Measurements from ENCODE around the gene TLX1.

The TLX1 gene

DNA sequence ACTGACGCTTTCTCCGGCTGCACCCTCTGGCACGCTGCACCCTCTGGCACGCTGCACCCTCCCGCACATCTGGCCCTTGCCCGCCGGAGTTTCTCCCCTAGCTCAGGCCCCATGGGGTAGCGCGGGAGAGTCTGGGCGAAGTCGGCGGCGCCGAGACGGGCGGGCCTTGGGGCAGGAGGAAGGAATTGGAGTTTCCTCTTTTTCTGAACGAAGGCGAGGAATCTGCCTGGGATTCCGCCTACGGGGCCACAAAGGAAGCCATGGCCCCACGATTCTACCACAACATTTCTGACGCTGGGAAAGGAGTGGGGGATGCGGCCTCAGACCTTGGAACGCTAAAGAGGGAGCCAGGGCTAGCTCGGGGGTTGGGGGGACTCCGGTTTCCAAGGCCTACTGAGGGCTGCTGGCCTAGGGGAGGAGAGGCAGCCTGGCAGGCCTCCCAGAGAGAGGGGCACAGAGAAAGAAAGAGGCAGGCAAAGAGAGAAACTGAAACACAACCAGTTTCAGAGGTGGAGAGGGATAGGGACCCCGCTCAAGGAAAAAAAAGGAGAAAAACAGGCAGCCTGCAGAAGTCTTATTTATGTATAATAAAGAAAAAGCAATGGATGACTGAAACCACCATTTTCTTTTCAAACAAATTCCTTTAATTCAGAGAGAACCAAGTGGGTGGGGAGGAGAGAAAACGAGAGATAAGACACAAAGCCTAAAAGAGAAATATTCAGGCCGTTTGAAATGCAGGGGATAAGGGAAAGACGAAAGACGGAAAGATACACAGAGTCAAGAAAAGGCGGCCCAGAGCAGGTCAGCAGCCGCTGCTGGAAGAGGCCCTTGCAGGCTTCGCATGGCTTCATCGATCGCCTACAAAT, 4.3 kb downstream of the TLX1 start:
- no peak for DNase-seq (ENCODE audit: low read depth, low spot score)
- Histone ChIP-seq H3K27ac (no peak overlapping the region), H3K36me3 (ENCODE audit: insufficient read depth, low read length) (no peaks in the 10 kb centered on the region), H3K9me3 (ENCODE audit: low read depth, low read length) (no peaks in the 10 kb centered on the region), H3K4me3 (peak overlapping the region; percentile 53), H3K9ac (ENCODE audit: insufficient read length) (no peak overlapping the region)
- TF ChIP-seq FOXP2 (optimal IDR thresholded peaks at IDR 0.05; ENCODE audit: control extremely low read depth, extremely low read length, insufficient read depth) = no peak
- TF ChIP-seq EZH2 (IDR thresholded peaks at IDR 0.05) = no peak
- TF ChIP-seq POLR2AphosphoS5 (IDR thresholded peaks at IDR 0.05; ENCODE audit: borderline replicate concordance, low read depth, low read length) = no peak

DNA sequence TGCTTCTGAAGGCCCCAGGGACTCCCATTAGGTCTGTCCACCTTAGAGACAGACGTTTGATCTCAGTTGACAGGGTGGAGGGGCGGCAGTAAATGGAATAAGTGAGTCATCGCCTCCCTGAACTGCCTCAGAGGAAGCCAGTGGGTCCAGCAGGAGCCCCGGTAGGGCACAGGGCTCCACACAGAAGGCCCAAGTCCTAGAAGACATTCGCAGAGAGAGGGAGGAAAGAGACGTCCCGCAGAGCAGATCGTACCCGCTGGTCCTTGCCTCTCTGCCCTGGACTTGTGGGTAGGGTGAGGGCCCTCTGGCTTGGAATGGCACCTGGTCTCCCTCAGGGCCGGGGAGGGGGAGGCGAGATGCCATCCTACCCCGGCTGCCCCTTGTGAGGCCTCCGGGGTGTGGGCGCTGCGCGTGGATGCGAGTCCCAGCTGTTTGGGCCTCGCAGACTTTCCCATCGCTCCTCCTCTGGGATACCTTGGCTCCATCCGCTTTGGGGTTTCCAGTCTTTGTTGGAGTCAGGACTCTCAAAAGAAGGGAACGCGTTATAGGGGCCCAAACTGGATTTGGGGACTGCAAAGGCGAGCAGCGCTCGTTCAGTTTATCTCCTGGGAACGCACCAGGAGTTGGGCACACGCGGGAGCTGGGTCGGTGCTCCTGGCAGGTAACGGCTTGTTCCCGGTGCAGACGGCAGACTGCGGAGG, 5.1 kb downstream of the TLX1 start:
- Histone ChIP-seq H3K9me3 (ENCODE audit: low read depth, low read length) (no peaks in the 10 kb centered on the region), H3K27ac (no peak overlapping the region), H3K4me3 (no peak overlapping the region), H3K36me3 (ENCODE audit: insufficient read depth, low read length) (no peaks in the 10 kb centered on the region), H3K9ac (ENCODE audit: insufficient read length) (no peak overlapping the region)
- DNase-seq (ENCODE audit: low read depth, low spot score) = no peak
- TF ChIP-seq POLR2AphosphoS5 (IDR thresholded peaks at IDR 0.05; ENCODE audit: borderline replicate concordance, low read depth, low read length) (no peak), FOXP2 (optimal IDR thresholded peaks at IDR 0.05; ENCODE audit: control extremely low read depth, extremely low read length, insufficient read depth) (no peak), EZH2 (IDR thresholded peaks at IDR 0.05) (no peak)

DNA sequence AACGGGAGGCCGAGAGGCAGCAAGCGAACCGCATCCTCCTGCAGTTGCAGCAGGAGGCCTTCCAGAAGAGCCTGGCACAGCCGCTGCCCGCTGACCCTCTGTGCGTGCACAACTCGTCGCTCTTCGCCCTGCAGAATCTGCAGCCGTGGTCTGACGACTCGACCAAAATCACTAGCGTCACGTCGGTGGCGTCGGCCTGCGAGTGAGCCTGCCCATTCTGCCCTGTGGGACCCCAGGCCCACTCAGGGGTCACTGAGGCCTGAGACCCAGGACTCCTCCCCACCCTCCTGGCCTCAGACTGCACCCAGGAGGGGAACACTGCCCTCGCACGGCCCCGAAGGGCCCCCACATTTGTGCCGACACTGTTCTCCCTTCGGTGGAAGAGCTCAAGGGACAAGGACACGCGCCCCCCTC, 5.6 kb downstream of the TLX1 start:
- Histone ChIP-seq H3K36me3 (ENCODE audit: insufficient read depth, low read length) (no peaks in the 10 kb centered on the region), H3K9me3 (ENCODE audit: low read depth, low read length) (no peaks in the 10 kb centered on the region), H3K9ac (ENCODE audit: insufficient read length) (no peak overlapping the region), H3K4me3 (no peak overlapping the region), H3K27ac (no peak overlapping the region)
- no peak for DNase-seq (ENCODE audit: low read depth, low spot score)
- TF ChIP-seq FOXP2 (optimal IDR thresholded peaks at IDR 0.05; ENCODE audit: control extremely low read depth, extremely low read length, insufficient read depth) (no peak), POLR2AphosphoS5 (IDR thresholded peaks at IDR 0.05; ENCODE audit: borderline replicate concordance, low read depth, low read length) (no peak)

DNA sequence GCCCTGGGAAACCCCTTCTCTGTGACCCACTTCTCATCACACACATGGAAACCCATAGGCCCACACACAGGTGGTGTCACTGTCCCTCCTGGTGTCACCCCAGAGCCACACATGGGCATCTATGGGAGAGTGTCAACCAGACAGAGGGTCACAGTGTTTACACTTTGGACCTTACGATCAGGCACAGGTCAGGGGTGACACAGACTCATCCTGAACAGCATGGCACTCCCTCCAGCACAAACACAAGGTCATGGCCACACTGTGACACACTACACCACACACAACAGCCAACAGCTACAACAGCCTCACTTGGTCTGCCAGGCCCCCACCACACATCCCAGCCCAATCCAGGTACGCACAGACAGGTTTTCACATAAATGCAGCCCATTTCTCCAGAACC, 6.2 kb downstream of the TLX1 start:
- no peak for DNase-seq (ENCODE audit: low read depth, low spot score)
- Histone ChIP-seq H3K9me3 (ENCODE audit: low read depth, low read length) (no peaks in the 10 kb centered on the region), H3K36me3 (ENCODE audit: insufficient read depth, low read length) (no peaks in the 10 kb centered on the region), H3K4me3 (no peak overlapping the region), H3K27ac (no peak overlapping the region), H3K9ac (ENCODE audit: insufficient read length) (no peak overlapping the region)
- TF ChIP-seq EZH2 (IDR thresholded peaks at IDR 0.05) (no peak), FOXP2 (optimal IDR thresholded peaks at IDR 0.05; ENCODE audit: control extremely low read depth, extremely low read length, insufficient read depth) (no peak), POLR2AphosphoS5 (IDR thresholded peaks at IDR 0.05; ENCODE audit: borderline replicate concordance, low read depth, low read length) (no peak)

DNA sequence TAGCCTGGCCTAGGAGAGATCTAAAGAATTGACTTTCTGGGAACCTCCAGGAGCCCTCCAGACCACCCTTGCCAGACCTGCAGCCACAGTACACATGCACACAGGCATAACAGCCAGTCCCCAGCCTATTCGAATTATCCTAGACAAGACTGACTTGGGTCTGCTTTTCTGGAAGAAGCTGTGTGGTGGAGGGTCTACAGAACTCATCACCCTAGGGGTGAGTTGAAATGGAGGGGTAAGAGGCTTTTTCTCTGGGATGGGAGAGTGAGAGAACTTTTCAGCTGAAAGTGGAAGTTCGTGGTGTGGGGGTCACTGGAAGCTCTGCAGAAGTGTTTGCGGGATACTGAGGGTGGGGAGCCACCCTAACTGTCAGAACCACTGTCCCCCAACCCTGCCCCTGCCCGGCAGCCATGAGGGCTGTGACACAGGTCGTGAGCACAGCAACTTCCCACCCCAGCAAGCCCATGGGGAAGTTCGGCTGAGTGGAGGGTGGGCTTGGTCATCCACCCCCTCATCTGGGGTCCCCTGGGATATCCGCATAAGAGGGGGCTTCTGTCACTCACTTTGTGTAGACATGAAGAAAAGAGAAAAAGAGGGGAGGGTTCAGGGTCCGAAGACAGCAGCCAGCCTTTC, 7.8 kb downstream of the TLX1 start:
- DNase-seq (ENCODE audit: low read depth, low spot score) = no peak
- H3K9me3 ChIP-seq (ENCODE audit: low read depth, low read length) = no peaks in the 10 kb centered on the region
- no peak overlapping the region for H3K4me3 ChIP-seq
- H3K9ac ChIP-seq (ENCODE audit: insufficient read length) = no peak overlapping the region
- no peak for TF ChIP-seq EZH2 (IDR thresholded peaks at IDR 0.05)
- TF ChIP-seq POLR2AphosphoS5 (IDR thresholded peaks at IDR 0.05; ENCODE audit: borderline replicate concordance, low read depth, low read length) = no peak
- TF ChIP-seq FOXP2 (optimal IDR thresholded peaks at IDR 0.05; ENCODE audit: control extremely low read depth, extremely low read length, insufficient read depth) = no peak
- no peaks in the 10 kb centered on the region for H3K36me3 ChIP-seq (ENCODE audit: insufficient read depth, low read length)
- no peak overlapping the region for H3K27ac ChIP-seq

DNA sequence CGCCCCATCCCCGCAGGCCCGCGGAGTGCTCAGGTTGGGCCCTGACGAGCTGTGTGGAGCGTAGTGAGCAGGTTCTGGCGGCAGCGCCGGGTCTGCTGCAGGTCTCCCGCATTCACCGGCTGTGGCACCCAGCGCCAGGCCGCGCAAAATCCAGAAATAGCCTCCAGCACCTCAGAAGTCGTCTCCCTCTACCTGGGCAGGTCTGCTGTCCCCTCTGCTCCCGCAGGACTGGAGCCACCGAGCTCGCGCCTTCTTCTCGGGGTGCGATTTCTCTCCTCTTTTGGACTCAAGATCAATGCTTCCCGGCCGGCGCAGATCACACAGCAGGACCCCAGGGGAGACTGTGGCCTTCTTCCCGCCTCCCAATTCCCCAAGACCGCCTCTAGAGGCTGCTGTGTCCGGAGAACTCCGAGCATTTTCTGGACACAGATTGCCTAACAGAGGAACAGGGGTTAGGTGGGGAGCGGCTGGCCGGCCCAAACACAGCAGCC, 8.4 kb downstream of the TLX1 start:
- no peak overlapping the region for H3K27ac ChIP-seq
- H3K9ac ChIP-seq (ENCODE audit: insufficient read length) = no peak overlapping the region
- no peaks in the 10 kb centered on the region for H3K36me3 ChIP-seq (ENCODE audit: insufficient read depth, low read length)
- H3K4me3 ChIP-seq = no peak overlapping the region
- DNase-seq (ENCODE audit: low read depth, low spot score) = no peak
- H3K9me3 ChIP-seq (ENCODE audit: low read depth, low read length) = no peaks in the 10 kb centered on the region
- TF ChIP-seq EZH2 (IDR thresholded peaks at IDR 0.05) (no peak), POLR2AphosphoS5 (IDR thresholded peaks at IDR 0.05; ENCODE audit: borderline replicate concordance, low read depth, low read length) (no peak), FOXP2 (optimal IDR thresholded peaks at IDR 0.05; ENCODE audit: control extremely low read depth, extremely low read length, insufficient read depth) (no peak)

DNA sequence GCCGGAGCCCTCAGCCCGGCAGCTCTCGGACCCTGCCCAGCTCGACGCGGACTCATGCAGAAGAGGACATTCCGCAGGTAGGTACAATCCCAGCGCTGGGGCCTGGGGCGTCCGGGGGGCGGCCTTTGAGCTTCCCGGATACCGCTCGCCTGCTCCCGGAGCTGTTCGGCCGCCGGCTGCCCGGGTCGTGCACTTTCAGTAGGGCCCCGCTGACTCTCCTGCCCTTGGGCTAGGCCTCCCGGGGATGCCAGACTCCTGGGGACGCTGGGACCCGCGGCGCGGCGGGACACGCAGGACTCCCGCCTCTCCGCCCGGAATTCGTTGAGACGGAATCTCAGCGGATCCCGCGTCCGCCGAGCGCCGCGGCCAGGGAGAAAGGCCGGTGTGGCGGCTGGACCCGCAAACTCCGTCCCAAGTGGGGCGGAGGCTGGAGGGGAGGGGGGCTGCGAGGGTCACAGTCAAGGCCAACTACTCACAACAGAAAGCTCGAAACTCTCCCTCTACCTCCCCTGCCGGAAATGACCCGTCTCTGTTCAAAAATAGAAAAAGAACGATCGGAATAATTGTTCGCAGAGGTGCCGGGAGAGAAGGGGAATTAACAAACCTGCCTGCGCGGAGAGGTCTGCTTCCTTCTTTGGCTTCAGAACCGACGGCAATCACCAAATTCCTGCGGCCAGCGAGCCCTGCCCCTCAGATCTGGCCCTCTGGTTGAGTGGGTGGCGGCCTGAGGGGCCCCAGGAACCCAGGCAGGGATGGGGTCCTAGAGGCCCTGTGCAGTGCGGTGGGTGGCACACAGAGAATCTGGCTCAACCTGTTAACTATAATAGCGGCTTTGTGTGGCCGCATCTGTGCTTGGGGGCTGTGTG, 9.2 kb downstream of the TLX1 start:
- TF ChIP-seq POLR2AphosphoS5 (IDR thresholded peaks at IDR 0.05; ENCODE audit: borderline replicate concordance, low read depth, low read length) (no peak), EZH2 (IDR thresholded peaks at IDR 0.05) (no peak), FOXP2 (optimal IDR thresholded peaks at IDR 0.05; ENCODE audit: control extremely low read depth, extremely low read length, insufficient read depth) (no peak)
- no peaks in the 10 kb centered on the region for H3K36me3 ChIP-seq (ENCODE audit: insufficient read depth, low read length)
- no peak overlapping the region for H3K9ac ChIP-seq (ENCODE audit: insufficient read length)
- no peak overlapping the region for H3K4me3 ChIP-seq
- H3K9me3 ChIP-seq (ENCODE audit: low read depth, low read length) = no peaks in the 10 kb centered on the region
- H3K27ac ChIP-seq = no peak overlapping the region
- DNase-seq (ENCODE audit: low read depth, low spot score) = no peak
